GM12878 (cell line): ENCODE results near the gene TNP2. TPM values are rescaled to one million over a fixed set of nuclear protein-coding genes. Genes with fewer than 3 reads are reported as not detected.

ENCODE experiments used
- CBX3 ChIP-seq: fragments of 200-600 bp; sonication (generic); IDR thresholded peaks from 2 replicates; pipeline ENCODE4 v1.6.1; 2016; ENCODE audit warnings: low read depth, borderline replicate concordance
- CHD1 ChIP-seq: IDR thresholded peaks from 2 replicates; pipeline ENCODE4 v1.6.1; 2012; ENCODE audit warnings: low read depth, low read length, improper control_type of control experiment
- EED ChIP-seq: sonication (generic); IDR thresholded peaks from 2 replicates; pipeline ENCODE4 v1.6.1; 2016; ENCODE audit warnings: antibody characterized with exemption, low read depth
- FOS ChIP-seq: IDR thresholded peaks from 3 replicates; pipeline ENCODE4 v1.6.1; 2011; ENCODE audit warnings: borderline replicate concordance; ENCODE audit not compliant: insufficient read length; ENCODE audit errors: extremely low read depth
- GABPA ChIP-seq: IDR thresholded peaks from 2 replicates; pipeline ENCODE4 v1.6.1; 2014; ENCODE audit warnings: antibody characterized with exemption, low read depth, mild to moderate bottlenecking, inconsistent platforms
- GATAD2B ChIP-seq: fragments of 450-650 bp; conservative IDR thresholded peaks from 2 replicates; pipeline ENCODE4 v1.6.1; 2017; ENCODE audit warnings: low read depth, mild to moderate bottlenecking, moderate library complexity
- IKZF2 ChIP-seq, 2 experiments: fragments of 450-650 bp; IDR thresholded peaks; 2 replicates each; pipeline ENCODE4 v1.6.1; 2017; ENCODE audit warnings: mild to moderate bottlenecking in 2 of 2, moderate library complexity in 2 of 2
- KAT2A ChIP-seq: conservative IDR thresholded peaks from 2 replicates; pipeline ENCODE4 v1.6.1; 2011; ENCODE audit warnings: low read depth, low read length; ENCODE audit not compliant: control insufficient read depth
- MXI1 ChIP-seq: fragments of 150-350 bp; IDR thresholded peaks from 2 replicates; pipeline ENCODE4 v1.6.1; 2011; ENCODE audit warnings: low read depth, mild to moderate bottlenecking, inconsistent platforms, low read length, improper control_type of control experiment
- MYB ChIP-seq: fragments of 150-350 bp; IDR thresholded peaks from 2 replicates; pipeline ENCODE4 v1.6.1; 2014; ENCODE audit warnings: mild to moderate bottlenecking, low read depth, low read length, borderline replicate concordance
- NBN ChIP-seq: fragments of 450-650 bp; IDR thresholded peaks from 2 replicates; pipeline ENCODE4 v1.6.1; 2016
- NFXL1 ChIP-seq: fragments of 450-650 bp; IDR thresholded peaks from 2 replicates; pipeline ENCODE4 v1.6.1; 2017; ENCODE audit warnings: antibody characterized with exemption, mild to moderate bottlenecking, borderline replicate concordance
- NFYA ChIP-seq: IDR thresholded peaks from 2 replicates; pipeline ENCODE4 v1.6.1; 2011; ENCODE audit warnings: low read depth, mild to moderate bottlenecking, low read length, improper control_type of control experiment, borderline replicate concordance
- PML ChIP-seq: IDR thresholded peaks from 2 replicates; pipeline ENCODE4 v1.6.1; 2012; ENCODE audit warnings: low read length, inconsistent platforms
- RB1 ChIP-seq: fragments of 450-650 bp; formaldehyde crosslinking; IDR thresholded peaks from 2 replicates; pipeline ENCODE4 v1.6.1; 2017; ENCODE audit warnings: mild to moderate bottlenecking, borderline replicate concordance
- RUNX3 ChIP-seq: IDR thresholded peaks from 2 replicates; pipeline ENCODE4 v1.6.1; 2012; ENCODE audit warnings: low read length, inconsistent platforms
- SREBF1 ChIP-seq: IDR thresholded peaks from 2 replicates; pipeline ENCODE4 v1.6.1; 2012; ENCODE audit warnings: mild to moderate bottlenecking, low read length
- SRF ChIP-seq, 2 experiments: IDR thresholded peaks; 2 replicates each; pipeline ENCODE4 v1.6.1; 2011; ENCODE audit warnings: low read depth in 2 of 2, low read length in 2 of 2, mild to moderate bottlenecking in 1 of 2, moderate library complexity in 1 of 2
- STAT1 ChIP-seq: fragments of 450-650 bp; conservative IDR thresholded peaks from 2 replicates; pipeline ENCODE4 v1.6.1; 2014; ENCODE audit warnings: antibody characterized with exemption, mild to moderate bottlenecking
- TAF1 ChIP-seq: IDR thresholded peaks from 2 replicates; pipeline ENCODE4 v1.6.1; 2011; ENCODE audit warnings: mild to moderate bottlenecking, low read depth, low read length, borderline replicate concordance
- TARDBP ChIP-seq: IDR thresholded peaks from 2 replicates; pipeline ENCODE4 v1.6.1; 2016; ENCODE audit warnings: borderline replicate concordance
- TCF7 ChIP-seq: IDR thresholded peaks from 2 replicates; pipeline ENCODE4 v1.6.1; 2014; ENCODE audit warnings: antibody characterized with exemption, borderline replicate concordance
- ZNF217 ChIP-seq: fragments of 450-650 bp; IDR thresholded peaks from 2 replicates; pipeline ENCODE4 v1.6.1; 2017; ENCODE audit warnings: antibody characterized with exemption, mild to moderate bottlenecking
- ZZZ3 ChIP-seq: IDR thresholded peaks from 2 replicates; pipeline ENCODE4 v1.6.1; 2011; ENCODE audit warnings: low read depth; ENCODE audit not compliant: control insufficient read depth, insufficient read length
- polyA plus RNA-seq, 11 experiments: library from polyadenylated mRNA; depleted of rRNA in 4 of 11; unstranded in 6 of 11; stranded (reverse) in 5 of 11; fragments of >200 nt; fragmentation: Nextera tagmentation in 4 of 11; fragmentation: Illumina TruSeq in 1 of 11; extraction: Ambion mirVana in 4 of 11; extraction: Trizol in 1 of 11; gene quantifications; 1 replicate in 1 of 11; 2 replicates in 10 of 11; pipeline versions ENCODE4 v1.2.1 to v1.2.3, GENCODE V29; 2011 to 2016; ENCODE audit warnings: inconsistent platforms in 2 of 11, missing spikeins in 2 of 11, low read depth in 1 of 11
- total RNA-seq, 4 experiments: library from RNA; depleted of rRNA in 3 of 4; stranded (reverse); fragments of >200 nt in 3 of 4; fragmentation: Illumina TruSeq in 1 of 4; extraction: Trizol in 1 of 4; gene quantifications; 2 replicates each; pipeline versions ENCODE4 v1.2.1 to v1.2.3, GENCODE V29; 2013 to 2021
- TF ChIP-seq, protein P1 (sequence below): IDR thresholded peaks from 2 replicates; pipeline ENCODE4 v1.6.1; 2011; ENCODE audit warnings: mild to moderate bottlenecking, low read depth, low read length, moderate library complexity; ENCODE audit not compliant: insufficient replicate concordance
- TF ChIP-seq, protein P2 (sequence below): fragments of 450-650 bp; IDR thresholded peaks from 2 replicates; pipeline ENCODE4 v1.6.1; 2017; ENCODE audit warnings: mild to moderate bottlenecking, moderate library complexity

TNP2 gene
- total and polyA plus RNA-seq, 10 of the 15 experiments (the other 5 are each of a cell fraction or from before 2014, with no cell fraction given): not detected

DNA sequence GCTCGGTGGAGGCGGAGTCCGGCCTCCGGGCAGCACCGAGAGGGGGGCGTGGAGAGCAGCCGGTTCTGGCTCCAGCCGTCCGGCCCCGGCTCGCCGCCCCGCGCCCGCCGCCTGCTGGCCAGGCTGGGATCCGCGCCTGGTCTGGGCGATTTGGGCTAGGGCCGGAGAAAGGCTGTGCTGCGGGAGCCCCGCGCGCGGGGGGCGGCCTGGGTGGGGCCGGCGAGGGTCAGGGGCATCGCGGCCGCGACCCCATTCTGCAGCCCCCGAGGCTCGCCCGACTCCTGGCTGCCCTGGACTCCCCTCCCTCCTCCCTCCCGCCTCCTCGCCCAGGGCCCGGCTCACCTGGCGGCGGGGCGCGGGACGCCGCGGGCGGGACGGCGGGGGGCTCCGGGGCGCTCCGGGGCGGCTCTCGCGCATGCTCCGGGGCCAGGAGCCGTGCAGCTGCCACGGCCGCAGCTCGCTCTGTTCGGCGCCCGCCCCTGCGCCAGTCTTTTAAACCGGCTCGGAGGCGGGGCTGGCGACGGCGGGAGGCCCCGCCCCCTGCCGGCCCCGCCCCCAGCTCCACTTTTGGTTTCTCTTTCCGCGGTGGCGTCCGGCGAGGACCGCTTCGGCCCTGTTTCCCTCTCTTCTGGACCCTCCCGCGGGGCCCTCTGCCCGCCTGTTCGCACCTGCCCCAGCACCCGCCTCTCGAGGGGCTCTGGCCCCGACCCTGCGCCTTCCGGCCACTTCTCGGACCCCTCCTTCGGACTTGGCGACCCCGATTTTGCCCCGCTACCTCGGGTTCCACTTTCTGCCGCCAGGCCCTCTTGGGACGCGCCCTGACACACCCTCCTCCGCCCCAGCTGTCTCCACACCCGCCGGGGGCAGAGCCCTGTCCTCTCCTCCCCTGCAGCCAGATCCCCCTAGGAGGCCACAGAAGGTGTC lies 13.1 kb downstream of the TNP2 start, which contains the start of gene SOCS1 (continued):
- TF ChIP-seq, protein P1, sequence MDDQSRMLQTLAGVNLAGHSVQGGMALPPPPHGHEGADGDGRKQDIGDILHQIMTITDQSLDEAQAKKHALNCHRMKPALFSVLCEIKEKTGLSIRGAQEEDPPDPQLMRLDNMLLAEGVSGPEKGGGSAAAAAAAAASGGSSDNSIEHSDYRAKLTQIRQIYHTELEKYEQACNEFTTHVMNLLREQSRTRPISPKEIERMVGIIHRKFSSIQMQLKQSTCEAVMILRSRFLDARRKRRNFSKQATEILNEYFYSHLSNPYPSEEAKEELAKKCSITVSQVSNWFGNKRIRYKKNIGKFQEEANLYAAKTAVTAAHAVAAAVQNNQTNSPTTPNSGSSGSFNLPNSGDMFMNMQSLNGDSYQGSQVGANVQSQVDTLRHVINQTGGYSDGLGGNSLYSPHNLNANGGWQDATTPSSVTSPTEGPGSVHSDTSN: peak; percentile 4
- no peak for TF ChIP-seq GABPA
- TF ChIP-seq MYB: no peak
- peak; percentile 83 for TF ChIP-seq ZNF217
- TF ChIP-seq RB1: peak; percentile 72
- no peak for TF ChIP-seq SREBF1
- TF ChIP-seq TCF7: no peak
- peak; percentile 99 for TF ChIP-seq GATAD2B
- no peak for TF ChIP-seq KAT2A
- TF ChIP-seq CBX3: no peak
- TF ChIP-seq, protein P2, sequence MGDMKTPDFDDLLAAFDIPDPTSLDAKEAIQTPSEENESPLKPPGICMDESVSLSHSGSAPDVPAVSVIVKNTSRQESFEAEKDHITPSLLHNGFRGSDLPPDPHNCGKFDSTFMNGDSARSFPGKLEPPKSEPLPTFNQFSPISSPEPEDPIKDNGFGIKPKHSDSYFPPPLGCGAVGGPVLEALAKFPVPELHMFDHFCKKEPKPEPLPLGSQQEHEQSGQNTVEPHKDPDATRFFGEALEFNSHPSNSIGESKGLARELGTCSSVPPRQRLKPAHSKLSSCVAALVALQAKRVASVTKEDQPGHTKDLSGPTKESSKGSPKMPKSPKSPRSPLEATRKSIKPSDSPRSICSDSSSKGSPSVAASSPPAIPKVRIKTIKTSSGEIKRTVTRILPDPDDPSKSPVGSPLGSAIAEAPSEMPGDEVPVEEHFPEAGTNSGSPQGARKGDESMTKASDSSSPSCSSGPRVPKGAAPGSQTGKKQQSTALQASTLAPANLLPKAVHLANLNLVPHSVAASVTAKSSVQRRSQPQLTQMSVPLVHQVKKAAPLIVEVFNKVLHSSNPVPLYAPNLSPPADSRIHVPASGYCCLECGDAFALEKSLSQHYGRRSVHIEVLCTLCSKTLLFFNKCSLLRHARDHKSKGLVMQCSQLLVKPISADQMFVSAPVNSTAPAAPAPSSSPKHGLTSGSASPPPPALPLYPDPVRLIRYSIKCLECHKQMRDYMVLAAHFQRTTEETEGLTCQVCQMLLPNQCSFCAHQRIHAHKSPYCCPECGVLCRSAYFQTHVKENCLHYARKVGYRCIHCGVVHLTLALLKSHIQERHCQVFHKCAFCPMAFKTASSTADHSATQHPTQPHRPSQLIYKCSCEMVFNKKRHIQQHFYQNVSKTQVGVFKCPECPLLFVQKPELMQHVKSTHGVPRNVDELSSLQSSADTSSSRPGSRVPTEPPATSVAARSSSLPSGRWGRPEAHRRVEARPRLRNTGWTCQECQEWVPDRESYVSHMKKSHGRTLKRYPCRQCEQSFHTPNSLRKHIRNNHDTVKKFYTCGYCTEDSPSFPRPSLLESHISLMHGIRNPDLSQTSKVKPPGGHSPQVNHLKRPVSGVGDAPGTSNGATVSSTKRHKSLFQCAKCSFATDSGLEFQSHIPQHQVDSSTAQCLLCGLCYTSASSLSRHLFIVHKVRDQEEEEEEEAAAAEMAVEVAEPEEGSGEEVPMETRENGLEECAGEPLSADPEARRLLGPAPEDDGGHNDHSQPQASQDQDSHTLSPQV: peak; percentile 75; the same call in 1 of the 2 replicates
- 0 out of 2 replicates have a peak, but pooled peaks have one; percentile 32 for TF ChIP-seq TARDBP
- peak; percentile 85 for TF ChIP-seq NFXL1
- peak in 1 of 2 experiments; percentile 58; a peak in 2 of 4 replicates for TF ChIP-seq SRF (IDR thresholded peaks at IDR 0.05; ENCODE audit: low read depth in 2 of 2, low read length in 2 of 2)
- no peak; the same call in none of the 2 replicates for TF ChIP-seq NBN
- no peak for TF ChIP-seq STAT1
- TF ChIP-seq CHD1: peak; percentile 86; the same call in 1 of the 2 replicates
- TF ChIP-seq TAF1: peak; percentile 96
- TF ChIP-seq EED: no peak
- TF ChIP-seq RUNX3: no peak
- no peak; a peak in 1 of 4 replicates for TF ChIP-seq IKZF2 (IDR thresholded peaks at IDR 0.05)
- no peak for TF ChIP-seq PML
- TF ChIP-seq FOS: no peak
- no peak for TF ChIP-seq NFYA
- TF ChIP-seq MXI1: peak; percentile 13; the same call in 1 of the 2 replicates
- no peak for TF ChIP-seq ZZZ3
